Stomach (tissue), 4 donors: ENCODE measurements around the gene IRF7.

Experiments used
- CTCF ChIP-seq, 7 experiments: fragments of 450-650 bp in 4 of 7; fragments of 200-600 bp in 3 of 7; sonication (generic) in 3 of 7; IDR thresholded peaks; one replicate each; pipeline ENCODE4 v1.5.1; 2016 to 2019; ENCODE audit warnings: antibody characterized with exemption in 7 of 7, control low read depth in 2 of 7, mild to moderate bottlenecking in 1 of 7
- EP300 ChIP-seq: sonication (generic); formaldehyde crosslinking; IDR thresholded peaks from one replicate; pipeline ENCODE4 v1.6.1; 2017; ENCODE audit warnings: antibody characterized with exemption
- POLR2A ChIP-seq, 4 donors: fragments of 450-650 bp; IDR thresholded peaks; one replicate each; pipeline ENCODE4 v1.6.1; 2016; ENCODE audit warnings: antibody characterized with exemption in 4 of 4, control low read depth in 2 of 4, mild to moderate bottlenecking in 1 of 4, moderate library complexity in 1 of 4
- POLR2AphosphoS5 ChIP-seq, 3 donors: sonication (generic); formaldehyde crosslinking; IDR thresholded peaks; one replicate each; pipeline ENCODE4 v1.6.1; 2016; ENCODE audit warnings: antibody characterized with exemption in 3 of 3

GRCh38 chr11:618856-619627 is 3.3 kb upstream of the IRF7 start:
- TF ChIP-seq CTCF (IDR thresholded peaks at IDR 0.05) (no peak), POLR2A (IDR thresholded peaks at IDR 0.05) (no peak), POLR2AphosphoS5 (IDR thresholded peaks at IDR 0.05) (no peak), EP300 (no peak)
